GM23338 (cell line): ENCODE results near the gene MMS19. TPM values are rescaled to one million over a fixed set of nuclear protein-coding genes. Genes with fewer than 3 reads are reported as not detected.

Experiments
- ATAC-seq: fragments of 200-7000 bp; cut with Tn5 transposase; 3 replicates; pipeline ENCODE4 v1.9.1; 2020
- DNase-seq: peaks from one replicate; pipeline ENCODE4 v3.0.0-alpha.2; 2015; ENCODE audit warnings: low spot score
- H2AFZ ChIP-seq: fragments of 200-600 bp; sonication (generic); 2 replicates; pipeline ENCODE4 v1.8.0; 2016; ENCODE audit warnings: antibody characterized with exemption, mild to moderate bottlenecking, moderate library complexity
- H3F3A ChIP-seq: fragments of 200-600 bp; sonication (generic); replicated peaks from 2 replicates; pipeline ENCODE4 v1.8.0; 2017; ENCODE audit warnings: antibody characterized with exemption, mixed run types, low read depth
- H3K27ac ChIP-seq: fragments of 200-600 bp; sonication (generic); 2 replicates; pipeline ENCODE4 v1.6.1; 2016; ENCODE audit warnings: low read depth
- H3K27me3 ChIP-seq: fragments of 200-600 bp; sonication (generic); 2 replicates; pipeline ENCODE4 v1.8.0; 2016; ENCODE audit warnings: mild to moderate bottlenecking, mixed run types, moderate library complexity; ENCODE audit not compliant: insufficient read depth
- H3K36me3 ChIP-seq: fragments of 200-600 bp; sonication (generic); 2 replicates; pipeline ENCODE4 v1.8.0; 2016; ENCODE audit warnings: mild to moderate bottlenecking; ENCODE audit not compliant: insufficient read depth
- H3K4me1 ChIP-seq: fragments of 200-600 bp; sonication (generic); 2 replicates; pipeline ENCODE4 v1.8.0; 2016; ENCODE audit warnings: mild to moderate bottlenecking, moderate library complexity; ENCODE audit not compliant: insufficient read depth
- H3K4me2 ChIP-seq: fragments of 200-600 bp; sonication (generic); 2 replicates; pipeline ENCODE4 v1.7.1; 2017; ENCODE audit warnings: mixed run types
- H3K4me3 ChIP-seq: fragments of 200-600 bp; sonication (generic); 2 replicates; pipeline ENCODE4 v1.6.1; 2016; ENCODE audit warnings: mixed run types
- H3K79me2 ChIP-seq: fragments of 200-600 bp; sonication (generic); replicated peaks from 2 replicates; pipeline ENCODE4 v1.8.0; 2017; ENCODE audit warnings: mild to moderate bottlenecking; ENCODE audit not compliant: insufficient read depth
- H3K9me2 ChIP-seq: fragments of 200-600 bp; sonication (generic); 2 replicates; pipeline ENCODE4 v1.8.0; 2017; ENCODE audit not compliant: insufficient read depth
- H4K20me1 ChIP-seq: fragments of 200-600 bp; sonication (generic); replicated peaks from 2 replicates; pipeline ENCODE4 v1.8.0; 2017; ENCODE audit warnings: mild to moderate bottlenecking; ENCODE audit not compliant: insufficient read depth
- H3K27ac Mint-ChIP-seq: 2 replicates; pipeline ENCODE4 v1.8.0; 2020; ENCODE audit warnings: inconsistent platforms, mild to moderate bottlenecking, moderate library complexity, mixed read lengths
- H3K27me3 Mint-ChIP-seq: 3 replicates; pipeline ENCODE4 v1.8.0; 2022; ENCODE audit warnings: low read depth, mild to moderate bottlenecking, moderate library complexity, mixed read lengths, inconsistent platforms; ENCODE audit not compliant: insufficient read depth, poor library complexity
- H3K36me3 Mint-ChIP-seq: 3 replicates; pipeline ENCODE4 v1.8.0; 2021; ENCODE audit warnings: low read depth, mild to moderate bottlenecking, inconsistent platforms, moderate library complexity, mixed read lengths
- H3K4me1 Mint-ChIP-seq: 3 replicates; pipeline ENCODE4 v1.8.0; 2020; ENCODE audit warnings: mild to moderate bottlenecking, inconsistent platforms, mixed read lengths
- H3K4me3 Mint-ChIP-seq: 3 replicates; pipeline ENCODE4 v1.8.0; 2021; ENCODE audit warnings: moderate library complexity, mild to moderate bottlenecking, inconsistent platforms, mixed read lengths
- H3K9me3 Mint-ChIP-seq: 3 replicates; pipeline ENCODE4 v1.8.0; 2020; ENCODE audit warnings: moderate library complexity, mild to moderate bottlenecking, inconsistent platforms, mixed read lengths
- CREB1 ChIP-seq: fragments of 250-450 bp; sonication (Bioruptor Pico); IDR thresholded peaks from 2 replicates; pipeline ENCODE4 v1.5.0; 2020; ENCODE audit warnings: low read depth, mild to moderate bottlenecking, moderate library complexity
- EZH2 ChIP-seq: fragments of 200-600 bp; sonication (generic); IDR thresholded peaks from one replicate; pipeline ENCODE4 v1.8.0; 2017; ENCODE audit warnings: antibody characterized with exemption, mild to moderate bottlenecking, low read depth; ENCODE audit not compliant: unreplicated experiment
- EZH2phosphoT487 ChIP-seq: fragments of 200-600 bp; sonication (generic); IDR thresholded peaks from one replicate; pipeline ENCODE4 v1.8.1; 2018; ENCODE audit warnings: antibody characterized with exemption; ENCODE audit not compliant: unreplicated experiment
- NANOG ChIP-seq: IDR thresholded peaks from 2 replicates; pipeline ENCODE4 v1.6.1; 2016; ENCODE audit warnings: antibody characterized with exemption, borderline replicate concordance
- POLR2AphosphoS5 ChIP-seq: IDR thresholded peaks from 2 replicates; pipeline ENCODE4 v1.6.1; 2016; ENCODE audit warnings: antibody characterized with exemption, low read depth
- STAT1 ChIP-seq: IDR thresholded peaks from one replicate; pipeline ENCODE4 v1.6.1; 2016; ENCODE audit warnings: antibody characterized with exemption; ENCODE audit not compliant: unreplicated experiment
- ZNF114 ChIP-seq: fragments of 250-450 bp; sonication (Bioruptor Pico); IDR thresholded peaks from 2 replicates; pipeline ENCODE4 v1.5.0; 2020; ENCODE audit warnings: mild to moderate bottlenecking, moderate library complexity
- polyA plus RNA-seq: library from polyadenylated mRNA; unstranded; fragments of >200 nt; fragmentation: Nextera tagmentation; extraction: Ambion mirVana; gene quantifications from 2 replicates; pipeline ENCODE4 v1.2.1, GENCODE V29; 2016
- total RNA-seq: library from RNA; depleted of rRNA; stranded (reverse); fragments of >200 nt; shearing (Covaris generic); gene quantifications from 2 replicates; pipeline ENCODE4 v1.2.3, GENCODE V29; 2014
- TF ChIP-seq, protein P1 (sequence below), 2 experiments: fragments of 200-600 bp in 1 of 2; sonication (generic) in 1 of 2; conservative IDR thresholded peaks; 2 replicates each; pipeline versions ENCODE4 v1.5.1 to v1.6.1; 2016 to 2017; ENCODE audit warnings: antibody characterized with exemption in 2 of 2, low read depth in 2 of 2, mild to moderate bottlenecking in 2 of 2, moderate library complexity in 1 of 2
- TF ChIP-seq, protein P2 (sequence below): IDR thresholded peaks from one replicate; pipeline ENCODE4 v1.6.1; 2018; ENCODE audit warnings: antibody characterized with exemption; ENCODE audit not compliant: unreplicated experiment
- TF ChIP-seq, protein P3 (sequence below): fragments of 250-450 bp; sonication (Bioruptor Pico); IDR thresholded peaks from 2 replicates; pipeline ENCODE4 v1.5.0; 2020; ENCODE audit warnings: mild to moderate bottlenecking, moderate library complexity
- TF ChIP-seq, protein P4 (sequence below): IDR thresholded peaks from 2 replicates; pipeline ENCODE4 v1.6.1; 2016; ENCODE audit warnings: antibody characterized with exemption

Gene MMS19
- total and polyA plus RNA-seq, 2 experiments from 2014 or later: 81.5 to 252 TPM

GRCh38 chr10:97497572-97498075 lies 598 bp downstream of the MMS19 start:
- peaks cover 22% of the 10 kb centered on the region for H3K27me3 Mint-ChIP-seq
- Histone ChIP-seq H3K9me2 (no peaks in the 10 kb centered on the region), H3K4me3 (peak overlapping the region; percentile 99), H3K36me3 (no peaks in the 10 kb centered on the region), H3K4me2 (peak overlapping the region; percentile 80), H3K79me2 (peaks cover 76% of the 10 kb centered on the region), H3K27me3 (peaks cover 18% of the 10 kb centered on the region), H3F3A (peaks cover 14% of the 10 kb centered on the region; the same call in 1 of the 2 replicates), H4K20me1 (peaks cover 66% of the 10 kb centered on the region), H3K4me1 (peaks cover 50% of the 10 kb centered on the region), H2AFZ (peak overlapping the region; percentile 96), H3K27ac (peak overlapping the region; percentile 97)
- H3K27ac Mint-ChIP-seq: peak overlapping the region; percentile 82
- peaks cover 48% of the 10 kb centered on the region for H3K4me1 Mint-ChIP-seq
- no peaks in the 10 kb centered on the region; the same call in 1 of the 3 replicates for H3K36me3 Mint-ChIP-seq
- peak overlapping the region; percentile 83 for H3K4me3 Mint-ChIP-seq
- no peaks in the 10 kb centered on the region; the same call in 2 of the 3 replicates for H3K9me3 Mint-ChIP-seq
- ATAC-seq (peak; percentile 16), DNase-seq (peak; percentile 79)
- TF ChIP-seq, protein P1, sequence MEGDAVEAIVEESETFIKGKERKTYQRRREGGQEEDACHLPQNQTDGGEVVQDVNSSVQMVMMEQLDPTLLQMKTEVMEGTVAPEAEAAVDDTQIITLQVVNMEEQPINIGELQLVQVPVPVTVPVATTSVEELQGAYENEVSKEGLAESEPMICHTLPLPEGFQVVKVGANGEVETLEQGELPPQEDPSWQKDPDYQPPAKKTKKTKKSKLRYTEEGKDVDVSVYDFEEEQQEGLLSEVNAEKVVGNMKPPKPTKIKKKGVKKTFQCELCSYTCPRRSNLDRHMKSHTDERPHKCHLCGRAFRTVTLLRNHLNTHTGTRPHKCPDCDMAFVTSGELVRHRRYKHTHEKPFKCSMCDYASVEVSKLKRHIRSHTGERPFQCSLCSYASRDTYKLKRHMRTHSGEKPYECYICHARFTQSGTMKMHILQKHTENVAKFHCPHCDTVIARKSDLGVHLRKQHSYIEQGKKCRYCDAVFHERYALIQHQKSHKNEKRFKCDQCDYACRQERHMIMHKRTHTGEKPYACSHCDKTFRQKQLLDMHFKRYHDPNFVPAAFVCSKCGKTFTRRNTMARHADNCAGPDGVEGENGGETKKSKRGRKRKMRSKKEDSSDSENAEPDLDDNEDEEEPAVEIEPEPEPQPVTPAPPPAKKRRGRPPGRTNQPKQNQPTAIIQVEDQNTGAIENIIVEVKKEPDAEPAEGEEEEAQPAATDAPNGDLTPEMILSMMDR (conservative IDR thresholded peaks at IDR 0.05; ENCODE audit: low read depth in 2 of 2): no peak
- no peak for TF ChIP-seq EZH2phosphoT487
- TF ChIP-seq, protein P2, sequence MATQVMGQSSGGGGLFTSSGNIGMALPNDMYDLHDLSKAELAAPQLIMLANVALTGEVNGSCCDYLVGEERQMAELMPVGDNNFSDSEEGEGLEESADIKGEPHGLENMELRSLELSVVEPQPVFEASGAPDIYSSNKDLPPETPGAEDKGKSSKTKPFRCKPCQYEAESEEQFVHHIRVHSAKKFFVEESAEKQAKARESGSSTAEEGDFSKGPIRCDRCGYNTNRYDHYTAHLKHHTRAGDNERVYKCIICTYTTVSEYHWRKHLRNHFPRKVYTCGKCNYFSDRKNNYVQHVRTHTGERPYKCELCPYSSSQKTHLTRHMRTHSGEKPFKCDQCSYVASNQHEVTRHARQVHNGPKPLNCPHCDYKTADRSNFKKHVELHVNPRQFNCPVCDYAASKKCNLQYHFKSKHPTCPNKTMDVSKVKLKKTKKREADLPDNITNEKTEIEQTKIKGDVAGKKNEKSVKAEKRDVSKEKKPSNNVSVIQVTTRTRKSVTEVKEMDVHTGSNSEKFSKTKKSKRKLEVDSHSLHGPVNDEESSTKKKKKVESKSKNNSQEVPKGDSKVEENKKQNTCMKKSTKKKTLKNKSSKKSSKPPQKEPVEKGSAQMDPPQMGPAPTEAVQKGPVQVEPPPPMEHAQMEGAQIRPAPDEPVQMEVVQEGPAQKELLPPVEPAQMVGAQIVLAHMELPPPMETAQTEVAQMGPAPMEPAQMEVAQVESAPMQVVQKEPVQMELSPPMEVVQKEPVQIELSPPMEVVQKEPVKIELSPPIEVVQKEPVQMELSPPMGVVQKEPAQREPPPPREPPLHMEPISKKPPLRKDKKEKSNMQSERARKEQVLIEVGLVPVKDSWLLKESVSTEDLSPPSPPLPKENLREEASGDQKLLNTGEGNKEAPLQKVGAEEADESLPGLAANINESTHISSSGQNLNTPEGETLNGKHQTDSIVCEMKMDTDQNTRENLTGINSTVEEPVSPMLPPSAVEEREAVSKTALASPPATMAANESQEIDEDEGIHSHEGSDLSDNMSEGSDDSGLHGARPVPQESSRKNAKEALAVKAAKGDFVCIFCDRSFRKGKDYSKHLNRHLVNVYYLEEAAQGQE: no peak
- TF ChIP-seq, protein P3, sequence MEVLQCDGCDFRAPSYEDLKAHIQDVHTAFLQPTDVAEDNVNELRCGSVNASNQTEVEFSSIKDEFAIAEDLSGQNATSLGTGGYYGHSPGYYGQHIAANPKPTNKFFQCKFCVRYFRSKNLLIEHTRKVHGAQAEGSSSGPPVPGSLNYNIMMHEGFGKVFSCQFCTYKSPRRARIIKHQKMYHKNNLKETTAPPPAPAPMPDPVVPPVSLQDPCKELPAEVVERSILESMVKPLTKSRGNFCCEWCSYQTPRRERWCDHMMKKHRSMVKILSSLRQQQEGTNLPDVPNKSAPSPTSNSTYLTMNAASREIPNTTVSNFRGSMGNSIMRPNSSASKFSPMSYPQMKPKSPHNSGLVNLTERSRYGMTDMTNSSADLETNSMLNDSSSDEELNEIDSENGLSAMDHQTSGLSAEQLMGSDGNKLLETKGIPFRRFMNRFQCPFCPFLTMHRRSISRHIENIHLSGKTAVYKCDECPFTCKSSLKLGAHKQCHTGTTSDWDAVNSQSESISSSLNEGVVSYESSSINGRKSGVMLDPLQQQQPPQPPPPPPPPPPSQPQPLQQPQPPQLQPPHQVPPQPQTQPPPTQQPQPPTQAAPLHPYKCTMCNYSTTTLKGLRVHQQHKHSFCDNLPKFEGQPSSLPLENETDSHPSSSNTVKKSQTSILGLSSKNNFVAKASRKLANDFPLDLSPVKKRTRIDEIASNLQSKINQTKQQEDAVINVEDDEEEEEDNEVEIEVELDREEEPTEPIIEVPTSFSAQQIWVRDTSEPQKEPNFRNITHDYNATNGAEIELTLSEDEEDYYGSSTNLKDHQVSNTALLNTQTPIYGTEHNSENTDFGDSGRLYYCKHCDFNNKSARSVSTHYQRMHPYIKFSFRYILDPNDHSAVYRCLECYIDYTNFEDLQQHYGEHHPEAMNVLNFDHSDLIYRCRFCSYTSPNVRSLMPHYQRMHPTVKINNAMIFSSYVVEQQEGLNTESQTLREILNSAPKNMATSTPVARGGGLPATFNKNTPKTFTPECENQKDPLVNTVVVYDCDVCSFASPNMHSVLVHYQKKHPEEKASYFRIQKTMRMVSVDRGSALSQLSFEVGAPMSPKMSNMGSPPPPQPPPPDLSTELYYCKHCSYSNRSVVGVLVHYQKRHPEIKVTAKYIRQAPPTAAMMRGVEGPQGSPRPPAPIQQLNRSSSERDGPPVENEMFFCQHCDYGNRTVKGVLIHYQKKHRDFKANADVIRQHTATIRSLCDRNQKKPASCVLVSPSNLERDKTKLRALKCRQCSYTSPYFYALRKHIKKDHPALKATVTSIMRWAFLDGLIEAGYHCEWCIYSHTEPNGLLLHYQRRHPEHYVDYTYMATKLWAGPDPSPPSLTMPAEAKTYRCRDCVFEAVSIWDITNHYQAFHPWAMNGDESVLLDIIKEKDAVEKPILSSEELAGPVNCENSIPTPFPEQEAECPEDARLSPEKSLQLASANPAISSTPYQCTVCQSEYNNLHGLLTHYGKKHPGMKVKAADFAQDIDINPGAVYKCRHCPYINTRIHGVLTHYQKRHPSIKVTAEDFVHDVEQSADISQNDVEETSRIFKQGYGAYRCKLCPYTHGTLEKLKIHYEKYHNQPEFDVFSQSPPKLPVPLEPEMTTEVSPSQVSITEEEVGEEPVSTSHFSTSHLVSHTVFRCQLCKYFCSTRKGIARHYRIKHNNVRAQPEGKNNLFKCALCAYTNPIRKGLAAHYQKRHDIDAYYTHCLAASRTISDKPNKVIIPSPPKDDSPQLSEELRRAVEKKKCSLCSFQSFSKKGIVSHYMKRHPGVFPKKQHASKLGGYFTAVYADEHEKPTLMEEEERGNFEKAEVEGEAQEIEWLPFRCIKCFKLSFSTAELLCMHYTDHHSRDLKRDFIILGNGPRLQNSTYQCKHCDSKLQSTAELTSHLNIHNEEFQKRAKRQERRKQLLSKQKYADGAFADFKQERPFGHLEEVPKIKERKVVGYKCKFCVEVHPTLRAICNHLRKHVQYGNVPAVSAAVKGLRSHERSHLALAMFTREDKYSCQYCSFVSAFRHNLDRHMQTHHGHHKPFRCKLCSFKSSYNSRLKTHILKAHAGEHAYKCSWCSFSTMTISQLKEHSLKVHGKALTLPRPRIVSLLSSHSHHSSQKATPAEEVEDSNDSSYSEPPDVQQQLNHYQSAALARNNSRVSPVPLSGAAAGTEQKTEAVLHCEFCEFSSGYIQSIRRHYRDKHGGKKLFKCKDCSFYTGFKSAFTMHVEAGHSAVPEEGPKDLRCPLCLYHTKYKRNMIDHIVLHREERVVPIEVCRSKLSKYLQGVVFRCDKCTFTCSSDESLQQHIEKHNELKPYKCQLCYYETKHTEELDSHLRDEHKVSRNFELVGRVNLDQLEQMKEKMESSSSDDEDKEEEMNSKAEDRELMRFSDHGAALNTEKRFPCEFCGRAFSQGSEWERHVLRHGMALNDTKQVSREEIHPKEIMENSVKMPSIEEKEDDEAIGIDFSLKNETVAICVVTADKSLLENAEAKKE (CRISPR knock-in tag): no peak
- no peak for TF ChIP-seq CREB1 (CRISPR knock-in tag)
- no peak for TF ChIP-seq EZH2
- TF ChIP-seq POLR2AphosphoS5: no peak; the same call in 1 of the 2 replicates
- TF ChIP-seq, protein P4, sequence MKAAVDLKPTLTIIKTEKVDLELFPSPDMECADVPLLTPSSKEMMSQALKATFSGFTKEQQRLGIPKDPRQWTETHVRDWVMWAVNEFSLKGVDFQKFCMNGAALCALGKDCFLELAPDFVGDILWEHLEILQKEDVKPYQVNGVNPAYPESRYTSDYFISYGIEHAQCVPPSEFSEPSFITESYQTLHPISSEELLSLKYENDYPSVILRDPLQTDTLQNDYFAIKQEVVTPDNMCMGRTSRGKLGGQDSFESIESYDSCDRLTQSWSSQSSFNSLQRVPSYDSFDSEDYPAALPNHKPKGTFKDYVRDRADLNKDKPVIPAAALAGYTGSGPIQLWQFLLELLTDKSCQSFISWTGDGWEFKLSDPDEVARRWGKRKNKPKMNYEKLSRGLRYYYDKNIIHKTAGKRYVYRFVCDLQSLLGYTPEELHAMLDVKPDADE: no peak; the same call in 1 of the 2 replicates
- TF ChIP-seq ZNF114 (CRISPR knock-in tag): no peak
- TF ChIP-seq NANOG: no peak
- TF ChIP-seq STAT1: no peak
